HT-29 (cell line): Measurements from ENCODE around the gene LHFPL6. TPM values are rescaled to one million over a fixed set of nuclear protein-coding genes. Genes with fewer than 3 reads are reported as not detected.

Source experiments
- DNase-seq: peaks from one replicate; pipeline ENCODE4 v3.0.0-alpha.2; 2015; ENCODE audit warnings: low spot score
- total RNA-seq: library from RNA; depleted of rRNA; stranded (reverse); fragments of >200 nt; shearing (Covaris generic); gene quantifications from 2 replicates; pipeline ENCODE4 v1.2.3, GENCODE V29; 2014

LHFPL6 gene
- total RNA-seq, 1 experiment from 2014 or later = not detected

- DNase-seq = no peak
Observed at GRCh38 chr13:39468306-39468705, 134.7 kb downstream of the LHFPL6 start.

DNA sequence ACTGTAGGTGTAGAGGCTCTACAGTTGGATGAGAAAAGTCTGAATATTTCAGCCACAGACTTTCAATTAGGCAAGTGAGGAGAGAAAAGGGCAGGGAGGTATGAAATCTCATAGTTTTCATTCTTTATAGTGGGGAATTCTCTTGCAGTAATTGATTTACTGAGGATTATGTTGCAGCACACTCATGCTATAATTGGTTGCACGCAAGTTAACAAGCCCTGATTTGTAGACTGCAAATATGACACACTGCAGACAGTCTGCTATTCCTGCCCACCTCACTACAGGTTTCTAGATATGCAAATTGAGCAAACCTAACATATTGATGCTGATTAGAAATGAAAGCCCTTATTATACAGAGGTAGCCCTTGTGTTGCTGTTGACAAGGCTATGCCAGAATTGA is 139.4 kb downstream of the LHFPL6 start:
- DNase-seq = no peak

GRCh38 chr13:39462906-39463305 is 140.1 kb downstream of the LHFPL6 start:
- no peak for DNase-seq

GRCh38 chr13:39462428-39462827 is 140.6 kb downstream of the LHFPL6 start:
- no peak for DNase-seq

- DNase-seq = no peak
Observed at GRCh38 chr13:39461685-39462266, 141.2 kb downstream of the LHFPL6 start.

DNA sequence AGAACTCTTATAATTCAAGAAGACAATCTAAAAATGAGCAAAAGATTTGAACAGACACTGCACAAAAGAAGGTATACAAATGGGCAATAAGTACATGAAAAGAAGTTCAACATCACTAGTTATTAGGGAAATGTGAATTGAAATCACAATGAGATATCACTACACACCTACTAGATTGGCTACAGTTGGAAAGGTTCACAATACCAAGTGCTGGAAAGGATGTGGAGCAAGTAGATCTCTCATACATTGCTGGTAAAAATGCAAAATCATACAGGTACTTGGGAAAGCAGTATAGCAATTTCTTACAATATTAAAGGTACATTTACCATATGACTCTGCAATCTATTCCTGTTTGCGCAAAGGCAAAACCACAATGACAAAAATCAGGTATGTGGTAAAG is 145.7 kb downstream of the LHFPL6 start:
- DNase-seq = no peak

GRCh38 chr13:39455521-39456175 is 147.3 kb downstream of the LHFPL6 start:
- no peak for DNase-seq

DNA sequence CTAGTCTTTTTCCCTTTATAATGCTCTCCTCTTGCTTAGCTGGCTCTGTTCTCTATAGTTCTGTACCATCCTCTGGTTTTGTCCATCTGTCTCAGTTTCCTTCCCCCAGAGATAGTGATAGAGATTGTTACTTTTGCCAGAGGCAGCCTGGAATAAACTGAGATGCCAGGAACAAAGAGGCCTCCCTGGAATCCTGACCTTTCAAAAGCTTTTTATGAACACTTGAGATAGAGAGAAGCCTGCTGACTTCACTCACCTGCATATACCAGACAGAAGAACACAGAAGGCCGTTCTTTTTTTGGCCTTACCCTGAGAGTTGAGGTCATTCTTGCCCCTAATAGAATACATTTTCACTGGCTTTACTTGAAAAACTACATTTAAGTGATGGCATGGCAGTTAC is 150.2 kb downstream of the LHFPL6 start:
- DNase-seq = no peak

DNA sequence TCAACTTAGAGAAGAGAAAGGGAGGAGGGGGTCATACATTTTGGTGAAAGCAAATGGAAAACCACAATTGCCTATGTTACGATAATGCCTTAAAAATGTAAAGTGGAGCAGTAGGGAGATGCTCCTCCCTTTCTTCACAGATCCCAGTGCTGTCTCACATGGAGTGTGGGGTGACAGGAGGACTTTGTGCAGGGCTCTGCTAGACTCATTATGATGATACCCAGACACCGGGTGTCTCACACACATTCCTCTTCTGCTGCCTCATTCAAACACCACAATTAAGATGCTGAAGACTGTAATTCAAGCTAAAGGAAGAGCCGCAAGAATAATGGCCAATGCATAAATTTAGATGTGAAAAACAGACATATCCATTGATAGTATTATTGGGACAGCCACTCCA is 150.6 kb downstream of the LHFPL6 start:
- no peak for DNase-seq

DNA sequence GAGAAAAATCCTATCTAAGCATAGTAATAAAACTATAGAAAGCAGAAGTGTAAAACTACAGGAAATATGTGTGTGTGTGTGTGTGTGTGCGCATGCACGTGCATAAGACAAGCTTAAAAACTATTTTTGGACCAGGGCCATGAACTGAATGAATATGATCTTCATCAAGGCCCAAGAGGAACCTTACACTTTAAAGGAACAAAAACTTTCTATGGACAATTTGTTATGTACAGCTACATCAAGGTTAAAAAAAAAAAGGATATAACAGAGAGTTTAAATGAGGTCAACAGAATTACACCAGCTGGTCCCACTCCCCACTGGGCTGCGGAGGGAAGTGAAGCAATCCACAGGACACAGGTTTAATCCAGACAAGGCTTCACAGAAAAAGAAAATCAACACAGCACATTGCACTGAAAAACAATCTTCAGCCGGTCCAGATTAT is 151.1 kb downstream of the LHFPL6 start:
- no peak for DNase-seq

- peak; percentile 9 for DNase-seq
Observed at GRCh38 chr13:39451301-39451700, 151.7 kb downstream of the LHFPL6 start.

DNA sequence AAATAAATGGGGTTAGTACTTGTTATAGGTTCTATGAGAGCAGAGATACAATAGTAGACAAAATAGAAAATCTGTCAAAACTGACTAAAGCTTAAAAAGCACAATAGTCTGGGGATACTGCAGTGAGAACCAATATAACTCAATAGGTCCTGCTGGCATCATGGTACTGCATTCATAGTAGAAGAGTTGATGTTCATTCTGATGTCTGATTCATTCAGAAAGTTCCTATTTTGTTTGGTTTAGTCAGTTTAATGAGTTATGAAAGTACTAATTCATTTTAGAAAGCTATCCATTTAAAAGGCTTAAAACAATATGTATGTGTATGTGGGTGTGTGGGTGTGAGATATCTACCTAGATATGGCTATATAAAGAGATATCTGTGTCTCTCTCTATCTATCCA is 152.8 kb downstream of the LHFPL6 start:
- DNase-seq = no peak

GRCh38 chr13:39448834-39449233 is 154.2 kb downstream of the LHFPL6 start:
- DNase-seq = no peak

GRCh38 chr13:39446865-39447264 is 156.1 kb downstream of the LHFPL6 start:
- no peak for DNase-seq

DNA sequence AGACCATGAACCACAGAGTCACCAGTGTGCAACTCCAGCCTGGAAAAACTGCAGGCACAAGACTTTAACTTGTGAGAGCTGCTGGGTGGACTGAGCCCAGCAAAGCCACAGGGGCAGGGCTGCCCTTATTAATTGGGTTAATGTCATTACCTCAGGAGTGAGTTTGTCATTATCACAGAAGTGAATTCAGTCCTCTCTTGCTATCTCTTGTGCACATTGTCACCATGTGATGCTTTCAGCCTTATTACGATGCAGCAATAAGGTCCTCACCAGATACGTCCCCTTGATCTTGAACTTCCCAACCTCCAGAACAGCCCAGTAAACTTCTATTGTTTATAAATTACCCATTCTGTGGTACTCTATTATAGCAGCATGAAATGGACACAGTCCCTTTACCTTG is 158.1 kb downstream of the LHFPL6 start:
- DNase-seq = no peak

- DNase-seq = no peak
Observed at GRCh38 chr13:39433651-39434050, 169.3 kb downstream of the LHFPL6 start.

DNA sequence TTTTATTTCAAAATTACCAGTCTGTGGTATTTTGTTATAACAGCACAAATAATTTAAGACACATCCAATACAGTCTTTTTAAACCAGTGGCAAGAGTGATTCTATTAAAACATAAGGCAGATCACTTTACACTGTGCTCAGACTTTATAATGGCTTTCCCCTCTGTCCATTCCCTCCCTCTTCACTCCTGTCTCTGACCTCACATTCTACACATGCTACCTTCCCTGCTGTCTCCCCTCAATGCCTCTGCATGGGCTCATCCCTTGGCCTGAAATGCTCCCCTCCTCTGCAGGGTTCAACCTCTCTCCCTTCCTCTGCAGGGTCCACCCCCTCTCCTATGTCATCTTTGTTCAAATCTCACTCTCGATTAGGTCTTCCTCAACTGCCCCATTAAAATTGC is 170.8 kb downstream of the LHFPL6 start:
- no peak for DNase-seq

- no peak for DNase-seq
Observed at GRCh38 chr13:39422845-39423565, 180.0 kb downstream of the LHFPL6 start.

DNA sequence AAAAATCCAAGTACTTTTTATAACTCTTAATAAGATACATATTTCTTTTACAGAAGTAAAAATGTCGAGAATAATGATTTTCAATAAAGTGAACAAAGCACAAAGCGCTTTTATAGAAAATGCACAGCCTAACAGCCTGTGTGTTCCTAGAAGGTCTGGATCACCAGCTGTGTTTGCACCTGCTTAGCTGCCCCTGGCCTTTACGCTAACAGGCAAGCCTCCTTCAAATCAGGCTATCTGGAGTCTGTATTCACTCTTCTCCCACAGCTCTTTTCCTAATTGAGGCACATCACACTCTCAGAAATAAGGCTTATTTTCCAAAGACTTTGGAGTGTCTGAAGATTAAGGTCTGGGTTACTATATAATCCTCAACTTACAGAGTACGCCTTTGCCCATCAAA is 183.1 kb downstream of the LHFPL6 start:
- DNase-seq = no peak

DNA sequence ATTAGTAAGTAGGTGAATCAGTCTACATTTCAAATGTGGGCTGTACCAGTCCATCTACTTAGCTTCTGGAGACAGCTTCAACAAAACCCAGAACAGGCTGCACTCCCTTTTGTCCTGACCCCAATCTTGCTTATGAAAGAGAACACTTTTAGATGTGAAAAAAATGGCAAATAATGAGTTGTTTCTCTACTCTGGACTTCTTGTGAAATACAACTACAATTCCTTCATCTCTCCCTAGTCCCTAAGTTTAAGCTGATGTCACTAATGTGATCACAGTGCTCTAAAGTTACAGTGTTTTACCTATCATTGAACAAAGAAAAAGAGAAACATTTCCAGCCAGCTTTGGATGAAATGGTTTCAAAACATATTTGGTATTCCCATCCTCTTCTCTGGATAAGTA is 183.9 kb downstream of the LHFPL6 start:
- DNase-seq = no peak

- no peak for DNase-seq
Observed at GRCh38 chr13:39418424-39418823, 184.6 kb downstream of the LHFPL6 start.

GRCh38 chr13:39417643-39418042 is 185.3 kb downstream of the LHFPL6 start:
- no peak for DNase-seq

- no peak for DNase-seq
Observed at GRCh38 chr13:39417131-39417530, 185.9 kb downstream of the LHFPL6 start.
